AG09319 (cell line): ENCODE data around the gene MCRS1.
A peak's percentile ranks its signal among the peaks of the same experiment; 100 is the strongest.
"Not testable (repeated sequence)": the region's sequence is repeated elsewhere in the genome, so short reads cannot be mapped to it uniquely, and the experiment has no call there.

ENCODE experiments used
- DNase-seq: peaks from one replicate; pipeline ENCODE4 v3.0.0-alpha.2; 2010; ENCODE audit warnings: low read depth; ENCODE audit errors: extremely low read depth
- CTCF ChIP-seq: IDR thresholded peaks from 2 replicates; pipeline ENCODE4 v1.5.1; 2011; ENCODE audit warnings: low read depth, mild to moderate bottlenecking, inconsistent platforms, low read length, moderate library complexity

The MCRS1 gene, protein sequence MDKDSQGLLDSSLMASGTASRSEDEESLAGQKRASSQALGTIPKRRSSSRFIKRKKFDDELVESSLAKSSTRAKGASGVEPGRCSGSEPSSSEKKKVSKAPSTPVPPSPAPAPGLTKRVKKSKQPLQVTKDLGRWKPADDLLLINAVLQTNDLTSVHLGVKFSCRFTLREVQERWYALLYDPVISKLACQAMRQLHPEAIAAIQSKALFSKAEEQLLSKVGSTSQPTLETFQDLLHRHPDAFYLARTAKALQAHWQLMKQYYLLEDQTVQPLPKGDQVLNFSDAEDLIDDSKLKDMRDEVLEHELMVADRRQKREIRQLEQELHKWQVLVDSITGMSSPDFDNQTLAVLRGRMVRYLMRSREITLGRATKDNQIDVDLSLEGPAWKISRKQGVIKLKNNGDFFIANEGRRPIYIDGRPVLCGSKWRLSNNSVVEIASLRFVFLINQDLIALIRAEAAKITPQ

GRCh38 chr12:49567611-49568441 is at the start of gene MCRS1:
Gene MCRS1 (minus strand): TSS chr12:49568142. CDS start chr12:49566731, 1,411 bp downstream.
- DNase-seq = peak; percentile 71
- no peak for TF ChIP-seq CTCF

- no peak for TF ChIP-seq CTCF
- DNase-seq = no peak
These were observed 48.7 kb upstream of the MCRS1 start for GRCh38 chr12:49616533-49617219.

GRCh38 chr12:49615725-49616124 is 47.8 kb upstream of the MCRS1 start:
- no peak for DNase-seq
- no peak for TF ChIP-seq CTCF

- TF ChIP-seq CTCF = no peak
- no peak for DNase-seq
These were observed 44.3 kb upstream of the MCRS1 start for GRCh38 chr12:49612210-49612609.

- DNase-seq = not testable (repeated sequence)
These were observed 42.8 kb upstream of the MCRS1 start for GRCh38 chr12:49610785-49611184.

GRCh38 chr12:49609875-49610154 is 41.9 kb upstream of the MCRS1 start:
- DNase-seq = no peak
- TF ChIP-seq CTCF = no peak

DNA sequence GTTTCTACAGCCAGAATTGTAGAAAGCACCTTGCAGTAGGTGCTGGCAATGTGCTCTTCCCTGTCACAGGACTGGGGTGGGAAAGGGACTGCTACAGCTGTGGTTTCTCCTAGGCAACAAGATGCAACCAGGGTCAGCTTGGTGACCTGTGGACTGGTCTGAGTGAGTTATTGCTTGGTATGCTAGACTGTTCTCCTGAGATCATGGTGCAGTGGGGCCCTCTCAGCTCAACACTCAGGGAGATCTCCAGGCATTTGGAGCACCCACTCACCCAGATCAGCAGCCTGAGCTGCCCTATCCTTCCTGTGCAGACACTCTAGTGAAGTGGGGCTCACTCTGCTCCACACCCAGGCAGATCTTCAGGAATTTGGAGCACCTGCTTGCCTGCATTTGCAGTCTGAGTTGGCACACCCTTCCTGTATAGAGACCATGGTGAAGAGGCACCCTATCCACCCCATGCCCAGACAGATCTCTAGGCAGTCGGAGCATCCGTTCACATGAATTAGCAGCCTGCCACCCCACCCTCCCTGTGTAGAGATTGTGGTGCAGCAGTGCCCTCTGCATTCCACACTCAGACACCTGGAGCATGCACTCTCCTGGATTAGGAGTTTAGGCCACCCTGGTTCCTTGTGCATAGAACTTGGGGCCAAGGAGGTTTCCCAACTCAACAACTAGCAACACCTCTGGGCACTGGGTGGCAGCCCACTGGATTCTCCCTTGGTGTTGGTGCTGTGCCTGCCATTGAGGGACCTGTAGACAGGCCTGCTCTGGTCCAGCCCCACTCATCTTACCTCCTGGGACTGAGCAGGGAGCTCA is 41.3 kb upstream of the MCRS1 start:
- TF ChIP-seq CTCF = no peak
- DNase-seq = no peak

DNA sequence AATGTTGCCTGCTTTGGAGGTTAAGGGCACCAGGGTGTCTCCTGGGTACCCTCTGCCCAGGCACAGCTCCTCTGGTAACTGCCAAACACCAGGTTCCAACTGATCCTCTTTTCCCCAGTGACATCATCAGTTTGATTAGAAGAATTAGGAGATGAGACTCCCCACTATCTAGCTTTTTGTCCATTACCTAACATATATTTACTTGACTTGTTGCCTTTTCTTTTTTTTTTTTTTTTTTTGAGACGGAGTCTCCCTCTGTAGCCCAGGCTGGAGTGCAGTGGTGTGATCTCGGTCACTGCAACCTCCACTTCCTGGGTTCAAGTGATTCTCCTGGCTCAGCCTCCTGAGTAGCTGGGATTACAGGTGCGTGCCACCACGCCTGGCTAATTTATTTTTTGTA is 37.6 kb upstream of the MCRS1 start, which contains the start of gene FAM186B:
TSS of gene FAM186B (minus strand) at position 101 of the 400 bp plus-strand sequence. CDS start 162 bp downstream, outside the sequence.
- DNase-seq = not testable (repeated sequence)
